GM12878 (cell line): ENCODE results near the gene PCDHA3. TPM values are rescaled to one million over a fixed set of nuclear protein-coding genes. Genes with fewer than 3 reads are reported as not detected.

Experiments used
- ATAC-seq: fragments of 200-7000 bp; cut with Tn5 transposase; 3 replicates; pipeline ENCODE4 v1.9.1; 2020; ENCODE audit warnings: mild to moderate bottlenecking, moderate library complexity
- BruUV-seq: library from RNA; stranded (reverse); fragments of 400-500 nt; replicated peaks from 2 replicates; lab custom pipeline; 2021; lab: Mats Ljungman, UMichigan
- CTCF ChIA-PET: fragments of 300-600 bp; sonication (Branson Sonifier 250); formaldehyde crosslinking; extraction: SDS; loops from one replicate; lab custom pipeline; 2021; ENCODE audit warnings: inconsistent platforms; lab: Yijun Ruan, JAX
- POLR2A ChIA-PET: fragments of 350-600 bp; formaldehyde crosslinking; extraction: SDS; loops from one replicate; lab custom pipeline; 2021; ENCODE audit warnings: inconsistent platforms; lab: Charles Lee
- RAD21 ChIA-PET: fragments of 300-600 bp; sonication (Branson Sonifier 250); formaldehyde crosslinking; loops from one replicate; lab custom pipeline; 2023; ENCODE audit warnings: antibody characterized with exemption; ENCODE audit not compliant: unreplicated experiment; lab: Charles Lee
- SMC1A ChIA-PET: fragments of 300-600 bp; sonication (Branson Sonifier 250); formaldehyde crosslinking; loops from one replicate; lab custom pipeline; 2023; ENCODE audit not compliant: unreplicated experiment, uncharacterized antibody; lab: Charles Lee
- DNase-seq: peaks from one replicate; pipeline ENCODE4 v3.0.0-alpha.2; 2011; ENCODE audit warnings: low read depth, low spot score
- FAIRE-seq: peaks from 3 replicates; lab custom pipeline; 2011; peaks lifted over from hg19 to GRCh38; lab: Jason Lieb, UNC
- H2AFZ ChIP-seq: 2 replicates; pipeline ENCODE4 v1.6.0; 2011; ENCODE audit warnings: low read depth, low read length, control low read depth; ENCODE audit not compliant: control insufficient read depth
- H3K27ac ChIP-seq: 2 replicates; pipeline ENCODE4 v1.5.1; 2011; ENCODE audit warnings: control low read depth; ENCODE audit not compliant: control insufficient read depth, insufficient read depth
- H3K27me3 ChIP-seq, 2 experiments: replicated peaks in 1 of 2; 2 replicates each; pipeline versions ENCODE4 v1.6.0 to v1.6.1; 2011; ENCODE audit warnings: low read length in 1 of 2; ENCODE audit not compliant: control insufficient read depth in 2 of 2, insufficient read depth in 2 of 2
- H3K36me3 ChIP-seq, 2 experiments: 2 replicates each; pipeline ENCODE4 v1.5.1; 2011; ENCODE audit warnings: low read length in 1 of 2; ENCODE audit not compliant: control insufficient read depth in 2 of 2, insufficient read depth in 2 of 2
- H3K4me1 ChIP-seq: 2 replicates; pipeline ENCODE4 v1.6.1; 2011; ENCODE audit warnings: mild to moderate bottlenecking, low read length, moderate library complexity, mixed read lengths; ENCODE audit not compliant: control insufficient read depth, insufficient read depth
- H3K4me2 ChIP-seq: 2 replicates; pipeline ENCODE4 v1.6.0; 2011; ENCODE audit warnings: control low read depth; ENCODE audit not compliant: control insufficient read depth, insufficient read depth
- H3K4me3 ChIP-seq: fragments of 200-600 bp; sonication (generic); 2 replicates; pipeline ENCODE4 v1.5.1; 2016
- H3K79me2 ChIP-seq: 2 replicates; pipeline ENCODE4 v1.6.0; 2011; ENCODE audit warnings: low read length; ENCODE audit not compliant: control insufficient read depth, insufficient read depth
- H3K9ac ChIP-seq: 2 replicates; pipeline ENCODE4 v1.8.0; 2011; ENCODE audit warnings: low read length, control low read depth, mixed read lengths; ENCODE audit not compliant: control insufficient read depth, insufficient read depth
- H3K9me3 ChIP-seq: replicated peaks from 3 replicates; pipeline ENCODE4 v1.5.1; 2011; ENCODE audit warnings: mild to moderate bottlenecking, low read length; ENCODE audit not compliant: control insufficient read depth, insufficient read depth
- H4K20me1 ChIP-seq: 2 replicates; pipeline ENCODE4 v1.6.0; 2011; ENCODE audit not compliant: control insufficient read depth, insufficient read depth
- ATF7 ChIP-seq: fragments of 450-650 bp; IDR thresholded peaks from 2 replicates; pipeline ENCODE4 v1.6.1; 2016; ENCODE audit warnings: low read depth, mild to moderate bottlenecking
- BHLHE40 ChIP-seq, 2 experiments: fragments of 450-650 bp in 1 of 2; IDR thresholded peaks; 2 replicates each; pipeline ENCODE4 v1.6.1; 2011 to 2017; ENCODE audit warnings: low read depth in 2 of 2, borderline replicate concordance in 1 of 2, improper control_type of control experiment in 1 of 2, low read length in 1 of 2, mild to moderate bottlenecking in 1 of 2
- ESRRA ChIP-seq: IDR thresholded peaks from 2 replicates; pipeline ENCODE4 v1.6.1; 2012; ENCODE audit warnings: mild to moderate bottlenecking, low read length, improper control_type of control experiment
- FOS ChIP-seq: IDR thresholded peaks from 3 replicates; pipeline ENCODE4 v1.6.1; 2011; ENCODE audit warnings: borderline replicate concordance; ENCODE audit not compliant: insufficient read length; ENCODE audit errors: extremely low read depth
- HSF1 ChIP-seq: fragments of 150-350 bp; IDR thresholded peaks from 2 replicates; pipeline ENCODE4 v1.6.1; 2014; ENCODE audit warnings: mild to moderate bottlenecking, low read depth, low read length
- MTA2 ChIP-seq: fragments of 450-650 bp; IDR thresholded peaks from 2 replicates; pipeline ENCODE4 v1.6.1; 2016; ENCODE audit warnings: low read depth, mild to moderate bottlenecking, moderate library complexity
- RELA ChIP-seq: fragments of 450-650 bp; IDR thresholded peaks from 2 replicates; pipeline ENCODE4 v1.8.0; 2014; ENCODE audit warnings: borderline replicate concordance; ENCODE audit not compliant: partially characterized antibody
- RUNX3 ChIP-seq: IDR thresholded peaks from 2 replicates; pipeline ENCODE4 v1.6.1; 2012; ENCODE audit warnings: low read length, inconsistent platforms
- SPI1 ChIP-seq: IDR thresholded peaks from 2 replicates; pipeline ENCODE4 v1.6.1; 2011; ENCODE audit warnings: low read depth, mild to moderate bottlenecking, low read length, moderate library complexity, borderline replicate concordance; ENCODE audit not compliant: insufficient read depth
- SUPT20H ChIP-seq: IDR thresholded peaks from 2 replicates; pipeline ENCODE4 v1.6.1; 2011; ENCODE audit warnings: low read depth, mild to moderate bottlenecking, low read length, moderate library complexity, borderline replicate concordance; ENCODE audit not compliant: control insufficient read depth
- WRNIP1 ChIP-seq: IDR thresholded peaks from 2 replicates; pipeline ENCODE4 v1.6.1; 2011; ENCODE audit warnings: low read depth, low read length, improper control_type of control experiment, borderline replicate concordance
- WGBS: methylation state at CpG from one replicate; pipeline ENCODE4 v1.1.6; 2016; ENCODE audit warnings: low lambda C conversion rate; ENCODE audit not compliant: insufficient replicate concordance, insufficient coverage; ENCODE audit errors: missing lambda C conversion rate; 5-methylcytosine and 5-hydroxymethylcytosine counted together
- in situ Hi-C: fragments of 300-500 bp; cut with MboI; formaldehyde crosslinking; loops from 9 replicates; pipeline ENCODE4 v1.14.3; 2018; ENCODE audit warnings: mixed read lengths
- intact Hi-C: fragments of 100-400 bp; cut with micrococcal nuclease; formaldehyde crosslinking; loops from one replicate; pipeline ENCODE4 v1.14.2; 2022; ENCODE audit not compliant: unreplicated experiment
- polyA plus RNA-seq, 11 experiments: library from polyadenylated mRNA; depleted of rRNA in 4 of 11; unstranded in 6 of 11; stranded (reverse) in 5 of 11; fragments of >200 nt; fragmentation: Nextera tagmentation in 4 of 11; fragmentation: Illumina TruSeq in 1 of 11; extraction: Ambion mirVana in 4 of 11; extraction: Trizol in 1 of 11; gene quantifications; 1 replicate in 1 of 11; 2 replicates in 10 of 11; pipeline versions ENCODE4 v1.2.1 to v1.2.3, GENCODE V29; 2011 to 2016; ENCODE audit warnings: inconsistent platforms in 2 of 11, missing spikeins in 2 of 11, low read depth in 1 of 11
- total RNA-seq, 4 experiments: library from RNA; depleted of rRNA in 3 of 4; stranded (reverse); fragments of >200 nt in 3 of 4; fragmentation: Illumina TruSeq in 1 of 4; extraction: Trizol in 1 of 4; gene quantifications; 2 replicates each; pipeline versions ENCODE4 v1.2.1 to v1.2.3, GENCODE V29; 2013 to 2021
- TF ChIP-seq, protein P1 (sequence below): fragments of 450-650 bp; IDR thresholded peaks from 2 replicates; pipeline ENCODE4 v1.6.1; 2016; ENCODE audit warnings: mild to moderate bottlenecking, moderate library complexity, borderline replicate concordance
- TF ChIP-seq, protein P2 (sequence below): fragments of 450-650 bp; IDR thresholded peaks from 2 replicates; pipeline ENCODE4 v1.6.1; 2017; ENCODE audit warnings: mild to moderate bottlenecking, low read depth, inconsistent platforms; ENCODE audit not compliant: poor library complexity, severe bottlenecking

Gene PCDHA3
- total and polyA plus RNA-seq, 10 of the 15 experiments (the other 5 are each of a cell fraction or from before 2014, with no cell fraction given) = 0.01 to 0.04 TPM; not detected in 8

DNA sequence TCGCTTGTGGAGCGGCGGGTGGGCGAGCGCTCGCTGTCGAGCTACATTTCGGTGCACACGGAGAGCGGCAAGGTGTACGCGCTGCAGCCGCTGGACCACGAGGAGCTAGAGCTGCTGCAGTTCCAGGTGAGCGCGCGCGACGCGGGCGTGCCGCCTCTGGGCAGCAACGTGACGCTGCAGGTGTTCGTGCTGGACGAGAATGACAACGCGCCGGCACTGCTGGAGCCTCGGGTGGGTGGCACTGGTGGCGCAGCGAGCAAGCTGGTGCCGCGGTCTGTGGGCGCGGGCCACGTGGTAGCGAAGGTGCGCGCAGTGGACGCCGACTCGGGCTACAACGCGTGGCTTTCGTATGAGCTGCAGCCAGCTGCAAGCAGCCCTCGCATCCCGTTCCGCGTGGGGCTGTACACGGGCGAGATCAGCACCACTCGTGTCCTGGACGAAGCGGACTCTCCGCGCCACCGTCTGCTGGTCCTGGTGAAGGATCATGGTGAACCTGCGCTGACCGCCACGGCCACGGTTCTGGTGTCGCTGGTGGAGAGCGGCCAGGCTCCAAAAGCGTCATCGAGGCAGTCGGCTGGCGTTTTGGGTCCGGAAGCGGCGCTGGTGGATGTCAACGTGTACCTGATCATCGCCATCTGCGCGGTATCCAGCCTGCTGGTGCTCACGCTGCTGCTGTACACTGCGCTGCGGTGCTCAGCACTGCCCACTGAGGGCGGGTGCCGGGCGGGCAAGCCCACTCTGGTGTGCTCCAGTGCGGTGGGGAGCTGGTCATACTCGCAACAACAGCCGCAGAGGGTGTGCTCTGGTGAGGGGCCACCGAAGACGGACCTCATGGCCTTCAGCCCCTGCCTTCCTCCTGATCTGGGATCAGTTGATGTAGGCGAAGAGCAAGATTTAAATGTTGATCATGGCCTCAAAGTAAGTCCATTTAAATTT, 42.2 kb downstream of the PCDHA3 start:
- intact Hi-C loops = no loop called here
- H3K4me2 ChIP-seq = no peak overlapping the region
- ChIA-PET CTCF (no interaction called here), SMC1A (no interaction called here), POLR2A (no interaction called here), RAD21 (no interaction called here)
- TF ChIP-seq SUPT20H (no peak), SPI1 (no peak), WRNIP1 (no peak), RELA (no peak), ESRRA (no peak), HSF1 (no peak), ATF7 (no peak), RUNX3 (no peak), BHLHE40 (IDR thresholded peaks at IDR 0.05; ENCODE audit: borderline replicate concordance in 1 of 2, low read depth in 2 of 2, low read length in 1 of 2) (no peak), MTA2 (no peak), FOS (no peak)
- TF ChIP-seq, protein P1, sequence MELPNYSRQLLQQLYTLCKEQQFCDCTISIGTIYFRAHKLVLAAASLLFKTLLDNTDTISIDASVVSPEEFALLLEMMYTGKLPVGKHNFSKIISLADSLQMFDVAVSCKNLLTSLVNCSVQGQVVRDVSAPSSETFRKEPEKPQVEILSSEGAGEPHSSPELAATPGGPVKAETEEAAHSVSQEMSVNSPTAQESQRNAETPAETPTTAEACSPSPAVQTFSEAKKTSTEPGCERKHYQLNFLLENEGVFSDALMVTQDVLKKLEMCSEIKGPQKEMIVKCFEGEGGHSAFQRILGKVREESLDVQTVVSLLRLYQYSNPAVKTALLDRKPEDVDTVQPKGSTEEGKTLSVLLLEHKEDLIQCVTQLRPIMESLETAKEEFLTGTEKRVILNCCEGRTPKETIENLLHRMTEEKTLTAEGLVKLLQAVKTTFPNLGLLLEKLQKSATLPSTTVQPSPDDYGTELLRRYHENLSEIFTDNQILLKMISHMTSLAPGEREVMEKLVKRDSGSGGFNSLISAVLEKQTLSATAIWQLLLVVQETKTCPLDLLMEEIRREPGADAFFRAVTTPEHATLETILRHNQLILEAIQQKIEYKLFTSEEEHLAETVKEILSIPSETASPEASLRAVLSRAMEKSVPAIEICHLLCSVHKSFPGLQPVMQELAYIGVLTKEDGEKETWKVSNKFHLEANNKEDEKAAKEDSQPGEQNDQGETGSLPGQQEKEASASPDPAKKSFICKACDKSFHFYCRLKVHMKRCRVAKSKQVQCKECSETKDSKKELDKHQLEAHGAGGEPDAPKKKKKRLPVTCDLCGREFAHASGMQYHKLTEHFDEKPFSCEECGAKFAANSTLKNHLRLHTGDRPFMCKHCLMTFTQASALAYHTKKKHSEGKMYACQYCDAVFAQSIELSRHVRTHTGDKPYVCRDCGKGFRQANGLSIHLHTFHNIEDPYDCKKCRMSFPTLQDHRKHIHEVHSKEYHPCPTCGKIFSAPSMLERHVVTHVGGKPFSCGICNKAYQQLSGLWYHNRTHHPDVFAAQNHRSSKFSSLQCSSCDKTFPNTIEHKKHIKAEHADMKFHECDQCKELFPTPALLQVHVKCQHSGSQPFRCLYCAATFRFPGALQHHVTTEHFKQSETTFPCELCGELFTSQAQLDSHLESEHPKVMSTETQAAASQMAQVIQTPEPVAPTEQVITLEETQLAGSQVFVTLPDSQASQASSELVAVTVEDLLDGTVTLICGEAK = no peak
- TF ChIP-seq, protein P2, sequence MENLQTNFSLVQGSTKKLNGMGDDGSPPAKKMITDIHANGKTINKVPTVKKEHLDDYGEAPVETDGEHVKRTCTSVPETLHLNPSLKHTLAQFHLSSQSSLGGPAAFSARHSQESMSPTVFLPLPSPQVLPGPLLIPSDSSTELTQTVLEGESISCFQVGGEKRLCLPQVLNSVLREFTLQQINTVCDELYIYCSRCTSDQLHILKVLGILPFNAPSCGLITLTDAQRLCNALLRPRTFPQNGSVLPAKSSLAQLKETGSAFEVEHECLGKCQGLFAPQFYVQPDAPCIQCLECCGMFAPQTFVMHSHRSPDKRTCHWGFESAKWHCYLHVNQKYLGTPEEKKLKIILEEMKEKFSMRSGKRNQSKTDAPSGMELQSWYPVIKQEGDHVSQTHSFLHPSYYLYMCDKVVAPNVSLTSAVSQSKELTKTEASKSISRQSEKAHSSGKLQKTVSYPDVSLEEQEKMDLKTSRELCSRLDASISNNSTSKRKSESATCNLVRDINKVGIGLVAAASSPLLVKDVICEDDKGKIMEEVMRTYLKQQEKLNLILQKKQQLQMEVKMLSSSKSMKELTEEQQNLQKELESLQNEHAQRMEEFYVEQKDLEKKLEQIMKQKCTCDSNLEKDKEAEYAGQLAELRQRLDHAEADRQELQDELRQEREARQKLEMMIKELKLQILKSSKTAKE = no peak
- in situ Hi-C loops = no loop called here
- no peak for ATAC-seq
- H3K79me2 ChIP-seq = no peaks in the 10 kb centered on the region
- no TSS peak for BruUV-seq
- no peak overlapping the region for H2AFZ ChIP-seq
- no peaks in the 10 kb centered on the region; the same call in 2 of the 3 replicates for H3K9me3 ChIP-seq
- no peaks in the 10 kb centered on the region for H4K20me1 ChIP-seq
- H3K27ac ChIP-seq = no peak overlapping the region
- H3K9ac ChIP-seq = no peak overlapping the region
- no peaks in the 10 kb centered on the region for H3K36me3 ChIP-seq
- no peak for DNase-seq
- no peak overlapping the region for H3K4me3 ChIP-seq
- no peaks in the 10 kb centered on the region for H3K27me3 ChIP-seq
- 84% methylated on average over 59 of the region's 87 CpGs for WGBS
- no peaks in the 10 kb centered on the region for H3K4me1 ChIP-seq
- FAIRE-seq = no peak
